ENCODE results near the gene ACBD6. TPM values are rescaled to one million over a fixed set of nuclear protein-coding genes. Genes with fewer than 3 reads are reported as not detected.

ACBD6 gene
- total RNA-seq, 4 donors from 2014 or later: 26.4 to 34.6 (median 31.5) TPM

GRCh38 chr1:180239145-180240096 is 263.0 kb downstream of the ACBD6 start:
- no peak for TF ChIP-seq CTCF (IDR thresholded peaks at IDR 0.05; ENCODE audit: low read depth)

- no peak for TF ChIP-seq CTCF (IDR thresholded peaks at IDR 0.05; ENCODE audit: low read depth)
Observed at GRCh38 chr1:180238675-180239074, 263.7 kb downstream of the ACBD6 start.

Small RNAs within 50 kb of the gene (small RNA-seq; reads per million reads assigned to genes)
- gene MIR3121 (not detected), gene RF00019 (0.49 reads per million)

Other genes starting within 250 kb of the ACBD6 start
- gene OVAAL, start 56.4 kb upstream of the ACBD6 start, total RNA-seq: not detected
- 10 to 100 TPM; 15.0 to 40.6 (median 20.7) TPM for gene XPR1, start 129.4 kb upstream of the ACBD6 start, total RNA-seq